Measurements from ENCODE around the gene CHD1L. TPM values are rescaled to one million over a fixed set of nuclear protein-coding genes. Genes with fewer than 3 reads are reported as not detected.
"Not testable (repeated sequence)": the region's sequence is repeated elsewhere in the genome, so short reads cannot be mapped to it uniquely, and the experiment has no call there.

The CHD1L gene
- total RNA-seq (10 to 100 TPM; 29.5 to 31.6 TPM), polyA plus RNA-seq (10 to 100 TPM; 17.1 to 18.8 TPM)

- peak; percentile 91 to 93 (median 92) for DNase-seq
- intact Hi-C loops (cut with micrococcal nuclease) = loop anchor here (1.0 to 2.0 kb wide), 3 partner anchors 17 to 158 kb away; partner anchors contain the start of genes FMO5 and PRKAB2
- peak within 1 kb of the TSS; percentile 92 to 97 (median 96) for H3K4me3 Mint-ChIP-seq
- peak within 1 kb of the TSS; percentile 70 for H3K27ac ChIP-seq (ENCODE audit: low read depth, low read length)
- H3K27me3 ChIP-seq (ENCODE audit: insufficient read depth, low read length) = no peaks in the 10 kb centered on the region
- peak within 1 kb of the TSS; percentile 21 to 84 for H3K4me3 ChIP-seq (ENCODE audit: low read length in 2 of 2)
- no peaks in the 10 kb centered on the region for H3K9me3 ChIP-seq (ENCODE audit: control insufficient read depth in 1 of 2, low read length in 2 of 2)
- H3K27ac Mint-ChIP-seq = peak within 1 kb of the TSS; percentile 60 to 93 (median 79)
- H3K4me1 ChIP-seq (ENCODE audit: insufficient read depth, low read length) = peaks cover 37% of the 10 kb centered on the region
- H3K36me3 Mint-ChIP-seq = peaks cover 0 to 4% of the 10 kb centered on the region in 2 donors
- no peaks in the 10 kb centered on the region for H3K36me3 ChIP-seq (ENCODE audit: insufficient read depth, low read length)
- ChIA-PET POLR2A (ENCODE audit: partially characterized antibody) (interaction anchor here (0.6 to 4.3 kb wide), 5 partner anchors 17 to 158 kb away, joined by 3 to 54 read pairs (median 10); partner anchors contain the start of genes FMO5 and PRKAB2), CTCF (ENCODE audit: partially characterized antibody) (interaction anchor here (0.6 to 3.4 kb wide), 28 partner anchors 11 to 253 kb away, joined by 3 to 57 read pairs (median 4); partner anchors contain the start of genes FMO5 and PRKAB2)
- H3K9me3 Mint-ChIP-seq = no peaks in the 10 kb centered on the region
- peaks cover 29 to 49% (median 31%) of the 10 kb centered on the region in 4 donors for H3K4me1 Mint-ChIP-seq
- H3K27me3 Mint-ChIP-seq = peaks cover 0 to 1% of the 10 kb centered on the region in 2 donors
Observed at GRCh38 chr1:147242449-147243227, at the start of gene CHD1L. TSS of gene CHD1L (plus strand) at chr1:147242684. CDS start at chr1:147242704, 20 bp downstream.

DNA sequence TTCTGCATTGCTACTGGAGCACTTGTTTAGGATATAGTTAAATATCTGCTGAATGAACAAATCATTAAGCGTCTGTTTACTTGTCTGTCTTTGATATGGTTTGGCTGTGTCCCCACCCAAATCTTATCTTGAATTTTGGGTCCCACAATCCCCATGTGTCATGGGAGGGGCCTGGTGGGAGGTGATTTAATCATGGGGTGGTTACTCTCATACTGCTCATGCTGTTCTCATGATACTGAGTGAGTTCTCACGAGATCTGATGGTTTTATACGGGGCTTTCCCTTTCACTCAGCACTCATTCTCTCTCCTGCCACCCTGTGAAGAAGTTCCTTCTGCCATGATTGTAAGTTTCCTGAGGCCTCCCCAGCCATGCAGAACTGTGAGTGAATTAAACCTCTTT is 45.2 kb upstream of the CHD1L start:
- intact Hi-C loops (cut with micrococcal nuclease); H3K9me3 ChIP-seq (ENCODE audit: control insufficient read depth in 1 of 2, low read length in 2 of 2); H3K27me3 ChIP-seq (ENCODE audit: insufficient read depth, low read length); H3K27ac ChIP-seq (ENCODE audit: low read depth, low read length); H3K4me1 ChIP-seq (ENCODE audit: insufficient read depth, low read length); H3K36me3 ChIP-seq (ENCODE audit: insufficient read depth, low read length); H3K36me3 Mint-ChIP-seq; H3K9me3 Mint-ChIP-seq; H3K27me3 Mint-ChIP-seq; POLR2A ChIA-PET (ENCODE audit: partially characterized antibody); H3K27ac Mint-ChIP-seq; H3K4me3 ChIP-seq (ENCODE audit: low read length in 2 of 2); DNase-seq; H3K4me3 Mint-ChIP-seq: not testable (repeated sequence)
- CTCF ChIA-PET (ENCODE audit: partially characterized antibody) = interaction anchor here (1.9 kb wide), 1 partner anchor 45 kb away, joined by 6 read pairs; the partner anchor contains the start of gene CHD1L
- peaks cover 0 to 10% (median 2%) of the 10 kb centered on the region in 4 donors for H3K4me1 Mint-ChIP-seq

- Histone ChIP-seq H3K27ac (ENCODE audit: low read depth, low read length) (no peak overlapping the region), H3K9me3 (ENCODE audit: control insufficient read depth in 1 of 2, low read length in 2 of 2) (no peaks in the 10 kb centered on the region), H3K4me1 (ENCODE audit: insufficient read depth, low read length) (no peaks in the 10 kb centered on the region), H3K27me3 (ENCODE audit: insufficient read depth, low read length) (no peaks in the 10 kb centered on the region), H3K4me3 (ENCODE audit: low read length in 2 of 2) (no peak overlapping the region), H3K36me3 (ENCODE audit: insufficient read depth, low read length) (no peaks in the 10 kb centered on the region)
- Mint-ChIP-seq H3K4me3 (no peak overlapping the region), H3K4me1 (peaks cover 0 to 10% (median 2%) of the 10 kb centered on the region in 4 donors), H3K36me3 (peaks cover 6 to 20% of the 10 kb centered on the region in 2 donors), H3K27me3 (no peaks in the 10 kb centered on the region), H3K9me3 (no peaks in the 10 kb centered on the region), H3K27ac (no peak overlapping the region)
- CTCF ChIA-PET (ENCODE audit: partially characterized antibody) = no interaction called here
- no peak for DNase-seq
- POLR2A ChIA-PET (ENCODE audit: partially characterized antibody) = no interaction called here
- intact Hi-C loops (cut with micrococcal nuclease) = no loop called here
Observed at GRCh38 chr1:147201276-147201675, 41.2 kb upstream of the CHD1L start.

DNA sequence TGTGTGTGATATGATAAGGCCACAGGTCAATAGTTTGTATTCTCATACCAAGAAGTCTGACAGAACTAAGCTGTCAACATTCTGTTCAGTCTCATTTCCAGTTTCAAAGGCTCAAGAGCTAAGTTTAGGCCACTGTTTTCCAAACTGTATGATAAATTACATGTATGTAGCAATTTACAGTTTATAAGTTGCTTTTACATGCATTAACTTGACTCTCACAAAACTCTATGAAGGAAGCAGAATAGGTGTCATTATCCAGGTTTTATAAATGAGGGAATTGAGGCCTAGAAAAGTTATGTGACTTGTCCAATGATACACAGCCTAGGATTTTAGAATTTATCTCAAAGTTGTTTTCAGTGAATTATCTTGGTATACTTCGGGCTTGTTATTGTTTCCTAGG is 40.7 kb upstream of the CHD1L start:
- POLR2A ChIA-PET (ENCODE audit: partially characterized antibody) = no interaction called here
- DNase-seq = no peak
- Mint-ChIP-seq H3K27ac (no peak overlapping the region), H3K4me3 (no peak overlapping the region), H3K36me3 (peaks cover 4 to 20% of the 10 kb centered on the region in 2 donors), H3K4me1 (peaks cover 0 to 7% (median 1%) of the 10 kb centered on the region in 4 donors), H3K27me3 (no peaks in the 10 kb centered on the region), H3K9me3 (peaks cover 0 to 2% (median 0%) of the 10 kb centered on the region in 8 donors)
- intact Hi-C loops (cut with micrococcal nuclease) = no loop called here
- Histone ChIP-seq H3K27ac (ENCODE audit: low read depth, low read length) (no peak overlapping the region), H3K36me3 (ENCODE audit: insufficient read depth, low read length) (no peaks in the 10 kb centered on the region), H3K4me3 (ENCODE audit: low read length in 2 of 2) (no peak overlapping the region), H3K27me3 (ENCODE audit: insufficient read depth, low read length) (no peaks in the 10 kb centered on the region), H3K9me3 (ENCODE audit: control insufficient read depth in 1 of 2, low read length in 2 of 2) (no peaks in the 10 kb centered on the region), H3K4me1 (ENCODE audit: insufficient read depth, low read length) (no peaks in the 10 kb centered on the region)
- CTCF ChIA-PET (ENCODE audit: partially characterized antibody) = no interaction called here

DNA sequence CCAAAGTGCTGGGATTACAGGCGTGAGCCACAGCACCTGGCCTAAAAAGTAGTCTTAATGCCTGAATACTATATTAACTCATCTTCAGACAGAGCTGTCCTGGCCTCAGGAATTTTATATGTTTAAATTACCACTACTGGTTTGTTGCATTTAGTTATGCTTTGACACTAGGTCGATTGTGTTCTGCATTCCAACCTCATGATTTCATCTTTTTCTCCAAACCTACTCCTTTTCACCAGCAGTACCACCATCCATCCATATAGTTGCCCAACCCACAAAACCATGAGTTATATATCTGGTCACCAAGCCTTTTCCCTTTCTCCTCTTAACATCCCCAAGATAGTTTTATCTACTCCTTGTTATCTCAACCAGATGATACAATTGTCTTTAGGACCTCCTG is 39.9 kb upstream of the CHD1L start:
- Histone ChIP-seq H3K27ac (ENCODE audit: low read depth, low read length) (no peak overlapping the region), H3K9me3 (ENCODE audit: control insufficient read depth in 1 of 2, low read length in 2 of 2) (no peaks in the 10 kb centered on the region), H3K27me3 (ENCODE audit: insufficient read depth, low read length) (no peaks in the 10 kb centered on the region), H3K36me3 (ENCODE audit: insufficient read depth, low read length) (no peaks in the 10 kb centered on the region), H3K4me3 (ENCODE audit: low read length in 2 of 2) (no peak overlapping the region), H3K4me1 (ENCODE audit: insufficient read depth, low read length) (no peaks in the 10 kb centered on the region)
- Mint-ChIP-seq H3K4me3 (no peak overlapping the region), H3K27ac (peak overlapping the region in 1 of 7 donors; percentile 9), H3K36me3 (peaks cover 3 to 27% of the 10 kb centered on the region in 2 donors), H3K4me1 (peaks cover 0 to 1% (median 0%) of the 10 kb centered on the region in 4 donors), H3K9me3 (peaks cover 0 to 2% (median 0%) of the 10 kb centered on the region in 8 donors), H3K27me3 (no peaks in the 10 kb centered on the region)
- intact Hi-C loops (cut with micrococcal nuclease) = no loop called here
- no peak for DNase-seq
- ChIA-PET POLR2A (ENCODE audit: partially characterized antibody) (no interaction called here), CTCF (ENCODE audit: partially characterized antibody) (no interaction called here)

DNA sequence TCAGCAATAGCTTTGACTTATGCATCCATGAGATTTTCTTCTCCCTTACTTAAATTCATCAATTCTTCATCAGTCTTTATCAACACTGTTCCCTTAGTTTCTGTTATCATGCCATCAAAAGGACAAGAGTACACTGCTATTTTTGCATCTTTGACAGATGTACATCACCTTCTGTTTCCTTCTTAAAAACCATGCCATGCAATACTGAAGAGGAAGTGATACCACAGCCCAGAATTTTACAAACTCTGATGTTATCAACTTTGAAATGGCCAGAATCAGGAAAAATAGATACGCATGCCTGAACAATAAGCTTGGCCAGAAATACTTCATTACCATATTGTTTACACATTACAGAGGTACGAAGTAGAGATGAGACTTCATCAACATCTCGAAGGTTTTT is 38.4 kb upstream of the CHD1L start:
- no peak overlapping the region for H3K4me3 Mint-ChIP-seq
- Histone ChIP-seq H3K27ac (ENCODE audit: low read depth, low read length) (no peak overlapping the region), H3K27me3 (ENCODE audit: insufficient read depth, low read length) (no peaks in the 10 kb centered on the region), H3K4me3 (ENCODE audit: low read length in 2 of 2) (no peak overlapping the region), H3K9me3 (ENCODE audit: control insufficient read depth in 1 of 2, low read length in 2 of 2) (no peaks in the 10 kb centered on the region), H3K36me3 (ENCODE audit: insufficient read depth, low read length) (no peaks in the 10 kb centered on the region), H3K4me1 (ENCODE audit: insufficient read depth, low read length) (no peaks in the 10 kb centered on the region)
- ChIA-PET POLR2A (ENCODE audit: partially characterized antibody) (no interaction called here), CTCF (ENCODE audit: partially characterized antibody) (no interaction called here)
- DNase-seq = no peak
- H3K27ac Mint-ChIP-seq = no peak overlapping the region
- H3K36me3 Mint-ChIP-seq = peaks cover 3 to 32% of the 10 kb centered on the region in 2 donors
- intact Hi-C loops (cut with micrococcal nuclease) = no loop called here
- no peaks in the 10 kb centered on the region for H3K27me3 Mint-ChIP-seq
- peaks cover 0 to 2% (median 0%) of the 10 kb centered on the region in 8 donors for H3K9me3 Mint-ChIP-seq
- peaks cover 0 to 1% (median 0%) of the 10 kb centered on the region in 4 donors for H3K4me1 Mint-ChIP-seq

GRCh38 chr1:147207192-147207591 is 35.3 kb upstream of the CHD1L start:
- H3K9me3 ChIP-seq (ENCODE audit: control insufficient read depth in 1 of 2, low read length in 2 of 2) = no peaks in the 10 kb centered on the region
- H3K27ac ChIP-seq (ENCODE audit: low read depth, low read length) = no peak overlapping the region
- intact Hi-C loops (cut with micrococcal nuclease) = no loop called here
- no peak overlapping the region for H3K4me3 ChIP-seq (ENCODE audit: low read length in 2 of 2)
- peaks cover 6 to 37% of the 10 kb centered on the region in 2 donors for H3K36me3 Mint-ChIP-seq
- H3K27ac Mint-ChIP-seq = no peak overlapping the region
- H3K9me3 Mint-ChIP-seq = peaks cover 0 to 2% (median 0%) of the 10 kb centered on the region in 8 donors
- no peak for DNase-seq
- no peaks in the 10 kb centered on the region for H3K27me3 Mint-ChIP-seq
- no peaks in the 10 kb centered on the region for H3K36me3 ChIP-seq (ENCODE audit: insufficient read depth, low read length)
- H3K4me3 Mint-ChIP-seq = no peak overlapping the region
- ChIA-PET CTCF (ENCODE audit: partially characterized antibody) (no interaction called here), POLR2A (ENCODE audit: partially characterized antibody) (no interaction called here)
- H3K27me3 ChIP-seq (ENCODE audit: insufficient read depth, low read length) = no peaks in the 10 kb centered on the region
- H3K4me1 Mint-ChIP-seq = no peaks in the 10 kb centered on the region
- H3K4me1 ChIP-seq (ENCODE audit: insufficient read depth, low read length) = no peaks in the 10 kb centered on the region

All from CD4-positive, alpha-beta memory T cell (primary cell).